Muscle layer of duodenum (tissue), 2 donors: ENCODE data around the gene PDP2.
"Not testable (repeated sequence)": the region's sequence is repeated elsewhere in the genome, so short reads cannot be mapped to it uniquely, and the experiment has no call there.

ENCODE experiments used
- H3K27ac ChIP-seq: one replicate; pipeline ENCODE4 v1.7.0; 2013; ENCODE audit warnings: mild to moderate bottlenecking, low read length
- H3K27me3 ChIP-seq: one replicate; pipeline ENCODE4 v1.7.0; 2013; ENCODE audit warnings: low read depth, mild to moderate bottlenecking, control low read depth, low read length
- H3K36me3 ChIP-seq, 2 donors: one replicate each; pipeline ENCODE4 v1.7.0; 2013; ENCODE audit warnings: low read length in 2 of 2, control low read depth in 1 of 2, mild to moderate bottlenecking in 1 of 2; ENCODE audit not compliant: insufficient read depth in 2 of 2, control insufficient read depth in 1 of 2
- H3K4me1 ChIP-seq, 2 donors: one replicate each; pipeline ENCODE4 v1.7.0; 2013; ENCODE audit warnings: low read length in 2 of 2, mild to moderate bottlenecking in 2 of 2, control low read depth in 1 of 2, moderate library complexity in 1 of 2; ENCODE audit not compliant: insufficient read depth in 2 of 2, control insufficient read depth in 1 of 2
- H3K4me3 ChIP-seq, 2 donors: one replicate each; pipeline ENCODE4 v1.7.0; 2013; ENCODE audit warnings: low read length in 2 of 2, low read depth in 1 of 2, mild to moderate bottlenecking in 1 of 2
- H3K9me3 ChIP-seq, 2 donors: one replicate each; pipeline ENCODE4 v1.7.0; 2013; ENCODE audit warnings: low read length in 2 of 2, control low read depth in 1 of 2, mild to moderate bottlenecking in 1 of 2; ENCODE audit not compliant: control insufficient read depth in 1 of 2
- donor health status: healthy.

PDP2 gene

GRCh38 chr16:66888647-66889615 lies 8.6 kb downstream of the PDP2 start:
- Histone ChIP-seq H3K36me3 (peaks cover 0 to 19% of the 10 kb centered on the region in 2 donors), H3K4me3 (no peak overlapping the region), H3K27me3 (no peaks in the 10 kb centered on the region), H3K9me3 (no peaks in the 10 kb centered on the region), H3K4me1 (no peaks in the 10 kb centered on the region), H3K27ac (no peak overlapping the region)

DNA sequence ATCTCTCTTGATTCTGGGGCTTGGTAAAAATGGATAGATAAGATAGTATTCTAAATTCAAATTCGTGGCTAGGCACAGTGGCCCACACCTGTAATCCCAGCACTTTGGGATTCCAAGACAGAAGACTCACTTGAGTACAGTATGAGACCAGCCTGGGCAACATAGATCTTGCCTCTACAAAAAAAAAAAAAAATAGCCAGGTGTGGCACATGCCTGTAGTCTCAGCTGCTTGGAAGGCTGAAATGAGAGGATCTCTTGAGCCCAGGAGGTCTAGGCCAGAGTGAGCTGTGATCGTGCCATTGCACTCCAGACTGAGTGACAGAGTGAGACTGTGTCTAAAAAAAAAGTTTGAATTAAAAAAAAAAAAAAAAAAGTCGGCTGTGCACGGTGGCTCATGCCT lies 9.3 kb downstream of the PDP2 start:
- no peaks in the 10 kb centered on the region for H3K9me3 ChIP-seq
- H3K4me3 ChIP-seq: no peak overlapping the region
- no peaks in the 10 kb centered on the region for H3K27me3 ChIP-seq
- H3K4me1 ChIP-seq: no peaks in the 10 kb centered on the region
- H3K36me3 ChIP-seq: peaks cover 0 to 16% of the 10 kb centered on the region in 2 donors
- no peak overlapping the region for H3K27ac ChIP-seq

GRCh38 chr16:66890799-66891198 lies 10.5 kb downstream of the PDP2 start:
- H3K9me3 ChIP-seq: no peaks in the 10 kb centered on the region
- no peaks in the 10 kb centered on the region for H3K27me3 ChIP-seq
- peaks cover 0 to 4% of the 10 kb centered on the region in 2 donors for H3K36me3 ChIP-seq
- H3K4me1 ChIP-seq: no peaks in the 10 kb centered on the region
- no peak overlapping the region for H3K4me3 ChIP-seq
- no peak overlapping the region for H3K27ac ChIP-seq

DNA sequence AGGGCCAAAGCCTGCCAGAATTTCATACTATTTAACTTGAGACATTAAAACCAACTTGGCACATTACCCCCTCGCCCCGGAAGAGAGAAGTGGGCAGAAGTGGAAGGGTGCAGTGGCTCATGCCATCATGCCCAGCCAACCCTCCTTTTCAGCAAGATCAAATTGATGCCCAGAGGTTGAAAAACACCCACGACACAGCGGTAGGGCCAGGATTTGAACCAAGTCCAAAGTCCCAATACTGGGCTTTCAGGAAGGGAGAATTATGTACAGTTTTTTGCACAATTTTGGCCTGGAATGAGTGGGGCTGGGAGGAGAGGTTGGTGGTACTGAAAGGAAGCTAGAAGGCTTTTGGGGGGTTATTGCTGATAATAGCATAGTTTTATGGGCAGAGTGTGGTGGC lies 11.0 kb downstream of the PDP2 start:
- H3K4me3 ChIP-seq: no peak overlapping the region
- H3K27me3 ChIP-seq: no peaks in the 10 kb centered on the region
- H3K4me1 ChIP-seq: no peaks in the 10 kb centered on the region
- no peak overlapping the region for H3K27ac ChIP-seq
- no peaks in the 10 kb centered on the region for H3K9me3 ChIP-seq
- peaks cover 0 to 3% of the 10 kb centered on the region in 2 donors for H3K36me3 ChIP-seq

DNA sequence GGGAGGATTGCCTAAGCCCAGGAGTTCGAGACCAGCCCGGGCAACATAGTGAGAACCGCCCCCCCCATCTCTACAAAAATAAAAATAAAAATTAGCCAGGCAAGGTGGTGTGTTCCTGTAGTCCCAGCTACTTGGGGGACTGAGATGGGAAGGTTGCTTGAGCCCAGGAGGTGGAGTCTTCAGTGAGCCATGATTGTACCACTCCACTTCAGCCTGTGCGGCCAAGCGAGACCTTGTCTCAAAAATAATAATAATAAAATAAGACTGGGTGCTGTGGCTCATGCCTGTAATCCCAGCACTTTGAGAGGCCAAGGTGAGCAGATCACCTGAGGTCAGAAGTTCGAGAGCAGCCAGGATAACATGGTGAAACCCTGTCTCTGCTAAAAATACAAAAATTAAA lies 11.5 kb downstream of the PDP2 start:
- H3K4me1 ChIP-seq: no peaks in the 10 kb centered on the region
- peaks cover 0 to 3% of the 10 kb centered on the region in 2 donors for H3K36me3 ChIP-seq
- H3K27me3 ChIP-seq: no peaks in the 10 kb centered on the region
- no peak overlapping the region for H3K4me3 ChIP-seq
- H3K27ac ChIP-seq: no peak overlapping the region
- no peaks in the 10 kb centered on the region for H3K9me3 ChIP-seq

- Histone ChIP-seq H3K9me3 (no peaks in the 10 kb centered on the region), H3K36me3 (peaks cover 0 to 3% of the 10 kb centered on the region in 2 donors), H3K27me3 (no peaks in the 10 kb centered on the region), H3K4me1 (peaks cover 0 to 8% of the 10 kb centered on the region in 2 donors), H3K4me3 (no peak overlapping the region), H3K27ac (no peak overlapping the region)
Measured at GRCh38 chr16:66894055-66894454, 13.7 kb downstream of the PDP2 start.

DNA sequence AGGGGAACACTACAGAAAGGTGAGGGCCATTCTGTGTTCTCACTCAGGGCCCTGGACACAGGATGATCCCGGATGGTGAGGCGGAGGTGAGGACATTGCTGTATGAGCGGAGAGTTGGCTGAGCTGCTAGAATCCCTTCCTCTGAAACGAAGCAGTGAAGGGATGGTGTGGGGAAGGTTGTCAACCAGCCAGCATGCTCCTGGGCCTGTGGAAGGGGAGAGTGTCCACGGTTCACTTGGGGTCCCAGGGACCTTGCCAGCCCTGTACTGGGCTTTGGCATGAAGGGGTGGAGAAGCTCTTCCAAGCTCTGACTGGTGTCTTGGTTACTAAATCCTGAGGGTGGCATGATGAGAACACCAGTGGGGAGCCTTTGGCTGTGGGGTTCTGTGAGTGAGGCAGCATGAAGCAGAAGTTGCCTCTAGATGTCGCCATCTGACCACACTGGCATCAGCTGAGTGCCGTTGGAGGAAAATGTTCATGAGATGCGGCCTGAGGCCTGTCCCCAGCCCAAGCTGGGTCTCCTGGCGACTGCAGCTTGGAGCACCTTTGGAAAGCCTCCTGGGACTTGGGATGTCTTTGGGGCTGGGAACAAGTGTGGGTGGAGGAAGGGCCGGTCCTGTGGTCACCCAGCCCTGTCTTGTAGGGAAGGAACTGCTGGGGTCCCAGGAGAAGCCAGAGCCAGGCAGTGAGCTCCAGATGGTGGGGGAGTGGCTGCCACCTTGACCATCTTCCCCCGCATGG lies 14.8 kb downstream of the PDP2 start:
- Histone ChIP-seq H3K4me1 (peaks cover 9 to 19% of the 10 kb centered on the region in 2 donors), H3K36me3 (peaks cover 0 to 3% of the 10 kb centered on the region in 2 donors), H3K9me3 (no peaks in the 10 kb centered on the region), H3K4me3 (no peak overlapping the region), H3K27ac (no peak overlapping the region), H3K27me3 (no peaks in the 10 kb centered on the region)

DNA sequence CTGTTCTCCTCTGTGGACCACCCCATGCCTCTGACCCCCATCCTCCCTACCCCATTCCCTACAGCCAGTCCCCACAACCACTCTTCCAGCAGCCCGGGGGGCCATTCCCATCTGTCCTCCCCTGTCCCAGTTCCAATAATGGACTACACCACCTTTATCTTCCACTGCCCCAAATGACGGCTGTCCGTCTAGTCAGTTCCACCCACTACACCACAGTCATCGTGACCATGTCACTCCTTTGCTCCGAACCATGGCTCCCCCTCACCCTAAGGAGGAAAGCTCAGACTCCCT lies 15.3 kb downstream of the PDP2 start:
- Histone ChIP-seq H3K4me1 (peaks cover 12 to 23% of the 10 kb centered on the region in 2 donors), H3K9me3 (no peaks in the 10 kb centered on the region), H3K27ac (peak overlapping the region; percentile 14), H3K4me3 (no peak overlapping the region), H3K36me3 (peaks cover 0 to 3% of the 10 kb centered on the region in 2 donors), H3K27me3 (no peaks in the 10 kb centered on the region)

DNA sequence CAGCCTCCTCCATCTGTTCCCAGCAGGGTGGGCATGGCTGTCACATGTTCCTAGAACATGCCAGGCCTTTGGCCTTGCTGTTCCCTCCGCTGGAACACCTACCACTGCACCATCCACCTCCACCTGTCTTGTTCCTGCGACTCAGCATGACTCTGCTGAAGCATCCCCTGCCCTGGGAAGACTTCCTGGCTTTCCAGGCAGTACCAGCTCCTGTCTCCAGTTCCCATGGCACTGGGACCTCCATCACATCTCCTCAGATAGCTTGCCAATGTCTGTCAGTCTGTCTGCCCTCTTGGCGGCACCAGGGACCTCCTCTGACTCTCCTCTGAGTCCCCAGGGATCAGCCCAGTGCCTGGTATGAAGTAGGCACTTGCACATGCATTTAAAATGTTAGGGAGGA lies 15.7 kb downstream of the PDP2 start:
- Histone ChIP-seq H3K36me3 (peaks cover 0 to 3% of the 10 kb centered on the region in 2 donors), H3K4me1 (peaks cover 16 to 26% of the 10 kb centered on the region in 2 donors), H3K27ac (peak overlapping the region; percentile 14), H3K27me3 (no peaks in the 10 kb centered on the region), H3K4me3 (no peak overlapping the region), H3K9me3 (no peaks in the 10 kb centered on the region)

DNA sequence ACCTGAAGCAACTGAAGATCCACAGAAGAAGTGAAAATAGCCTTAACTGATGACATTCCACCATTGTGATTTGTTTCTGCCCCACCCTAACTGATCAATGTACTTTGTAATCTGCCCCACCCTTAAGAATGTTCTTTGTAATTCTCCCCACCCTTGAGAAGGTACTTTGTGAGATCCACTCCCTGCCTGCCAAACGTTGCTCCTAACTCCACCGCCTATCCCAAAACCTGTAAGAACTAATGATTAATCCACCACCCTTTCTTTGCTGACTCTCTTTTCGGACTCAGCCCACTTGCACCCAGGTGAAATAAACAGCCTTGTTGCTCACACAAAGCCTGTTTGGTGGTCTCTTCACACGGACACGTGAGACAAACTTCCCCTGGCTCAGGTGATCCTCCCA lies 16.4 kb downstream of the PDP2 start:
- H3K27ac ChIP-seq: peak overlapping the region; percentile 14
- H3K27me3 ChIP-seq, H3K4me3 ChIP-seq, H3K36me3 ChIP-seq, H3K9me3 ChIP-seq: not testable (repeated sequence)
- H3K4me1 ChIP-seq: peaks cover 20 to 33% of the 10 kb centered on the region in 2 donors

DNA sequence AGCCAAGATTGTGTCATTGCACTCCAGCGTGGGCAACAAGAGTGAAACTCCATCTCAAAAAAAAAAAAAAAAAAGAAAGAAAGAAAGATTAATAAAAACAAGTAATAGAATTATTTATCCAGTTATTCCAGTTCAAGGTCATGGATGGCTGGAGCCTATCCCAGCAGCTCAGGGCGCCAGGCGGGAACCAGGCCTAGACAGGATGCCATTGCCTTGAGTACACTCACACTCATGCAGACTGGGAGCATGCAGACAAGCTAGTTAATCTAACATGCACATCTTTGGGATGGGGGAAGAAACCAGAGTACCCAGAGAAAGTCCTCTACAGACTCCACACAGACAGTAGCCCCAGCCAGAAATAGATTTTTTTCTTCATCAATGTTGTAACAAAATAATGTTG lies 17.9 kb downstream of the PDP2 start:
- Histone ChIP-seq H3K27ac (no peak overlapping the region), H3K4me1 (peaks cover 20 to 45% of the 10 kb centered on the region in 2 donors)

More for the DNA sequence above, 17.9 kb downstream of the PDP2 start:
- Histone ChIP-seq H3K9me3 (no peaks in the 10 kb centered on the region), H3K27me3 (no peaks in the 10 kb centered on the region), H3K36me3 (no peaks in the 10 kb centered on the region), H3K4me3 (no peak overlapping the region)
